Colonic mucosa (tissue), 4 donors: ENCODE results near the gene SMC5. TPM values are rescaled to one million over a fixed set of nuclear protein-coding genes. Genes with fewer than 3 reads are reported as not detected.
A peak's percentile ranks its signal among the peaks of the same experiment; 100 is the strongest.

ENCODE experiments used
- DNase-seq: peaks from one replicate; pipeline ENCODE4 v3.0.0-alpha.2; 2020
- H3K27ac ChIP-seq: fragments of 200-600 bp; one replicate; pipeline ENCODE4 v1.8.0; 2021
- H3K27me3 ChIP-seq: fragments of 200-600 bp; one replicate; pipeline ENCODE4 v1.8.0; 2021
- H3K36me3 ChIP-seq: fragments of 200-600 bp; one replicate; pipeline ENCODE4 v1.8.0; 2021
- H3K4me1 ChIP-seq: fragments of 200-600 bp; one replicate; pipeline ENCODE4 v1.8.0; 2021; ENCODE audit warnings: mild to moderate bottlenecking
- H3K4me3 ChIP-seq: fragments of 200-600 bp; one replicate; pipeline ENCODE4 v1.8.0; 2021
- H3K9ac ChIP-seq, 2 donors: one replicate each; pipeline ENCODE4 v1.7.0; 2013; ENCODE audit warnings: control low read depth in 2 of 2, low read depth in 2 of 2, low read length in 2 of 2
- H3K9me3 ChIP-seq: fragments of 200-600 bp; one replicate; pipeline ENCODE4 v1.8.0; 2021
- intact Hi-C: fragments of 100-400 bp; cut with DNase I; formaldehyde crosslinking; loops from one replicate; pipeline ENCODE4 v1.14.1; 2022
- total RNA-seq, 2 donors: library from RNA; stranded (reverse); fragmentation: NEBNext Ultra II Directional in 1 of 2; extraction: Animal tissue kit (Norgen Biotek cat#: 25700) in 1 of 2; gene quantifications; one replicate each; pipeline ENCODE4 v1.2.1, GENCODE V29; 2021
- TF ChIP-seq, protein P1 (sequence below): fragments of 200-600 bp; IDR thresholded peaks from one replicate; pipeline ENCODE4 v1.8.0; 2022; ENCODE audit warnings: antibody characterized with exemption, mild to moderate bottlenecking
- donor health status: healthy.
- donor health status: DM: no; HTN: no; CAD: no.
- donor health status: DM: no; HTN: no; CAD: no.

SMC5 gene
- total RNA-seq, 2 donors from 2014 or later, result 31.4 to 35.9 TPM

DNA sequence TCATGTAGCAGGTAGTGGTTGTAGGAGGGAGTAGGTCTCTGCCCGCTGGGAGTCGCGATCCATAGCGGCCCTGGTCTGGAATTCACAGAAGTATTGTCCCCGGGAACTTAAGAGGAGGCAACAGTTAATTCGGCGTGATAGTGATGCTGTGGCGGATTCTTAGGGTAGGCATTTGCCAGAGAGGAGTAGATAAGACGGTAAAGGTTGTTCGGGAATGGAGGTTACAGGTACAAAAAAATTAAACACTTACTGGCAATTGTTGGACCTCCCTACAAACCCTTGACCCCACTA is 679 bp downstream of the SMC5 start:
- Histone ChIP-seq H3K9me3 (no peaks in the 10 kb centered on the region), H3K27ac (peak overlapping the region; percentile 97), H3K27me3 (no peaks in the 10 kb centered on the region), H3K9ac (peak overlapping the region; percentile 93 to 98), H3K36me3 (no peaks in the 10 kb centered on the region), H3K4me1 (peaks cover 7% of the 10 kb centered on the region), H3K4me3 (peak overlapping the region; percentile 69)
- TF ChIP-seq, protein P1, sequence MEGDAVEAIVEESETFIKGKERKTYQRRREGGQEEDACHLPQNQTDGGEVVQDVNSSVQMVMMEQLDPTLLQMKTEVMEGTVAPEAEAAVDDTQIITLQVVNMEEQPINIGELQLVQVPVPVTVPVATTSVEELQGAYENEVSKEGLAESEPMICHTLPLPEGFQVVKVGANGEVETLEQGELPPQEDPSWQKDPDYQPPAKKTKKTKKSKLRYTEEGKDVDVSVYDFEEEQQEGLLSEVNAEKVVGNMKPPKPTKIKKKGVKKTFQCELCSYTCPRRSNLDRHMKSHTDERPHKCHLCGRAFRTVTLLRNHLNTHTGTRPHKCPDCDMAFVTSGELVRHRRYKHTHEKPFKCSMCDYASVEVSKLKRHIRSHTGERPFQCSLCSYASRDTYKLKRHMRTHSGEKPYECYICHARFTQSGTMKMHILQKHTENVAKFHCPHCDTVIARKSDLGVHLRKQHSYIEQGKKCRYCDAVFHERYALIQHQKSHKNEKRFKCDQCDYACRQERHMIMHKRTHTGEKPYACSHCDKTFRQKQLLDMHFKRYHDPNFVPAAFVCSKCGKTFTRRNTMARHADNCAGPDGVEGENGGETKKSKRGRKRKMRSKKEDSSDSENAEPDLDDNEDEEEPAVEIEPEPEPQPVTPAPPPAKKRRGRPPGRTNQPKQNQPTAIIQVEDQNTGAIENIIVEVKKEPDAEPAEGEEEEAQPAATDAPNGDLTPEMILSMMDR, result no peak
- DNase-seq, result no peak
- intact Hi-C loops, result loop anchor here (5.0 kb wide), 1 partner anchor 158 kb away; no protein-coding TSS in a partner anchor

DNA sequence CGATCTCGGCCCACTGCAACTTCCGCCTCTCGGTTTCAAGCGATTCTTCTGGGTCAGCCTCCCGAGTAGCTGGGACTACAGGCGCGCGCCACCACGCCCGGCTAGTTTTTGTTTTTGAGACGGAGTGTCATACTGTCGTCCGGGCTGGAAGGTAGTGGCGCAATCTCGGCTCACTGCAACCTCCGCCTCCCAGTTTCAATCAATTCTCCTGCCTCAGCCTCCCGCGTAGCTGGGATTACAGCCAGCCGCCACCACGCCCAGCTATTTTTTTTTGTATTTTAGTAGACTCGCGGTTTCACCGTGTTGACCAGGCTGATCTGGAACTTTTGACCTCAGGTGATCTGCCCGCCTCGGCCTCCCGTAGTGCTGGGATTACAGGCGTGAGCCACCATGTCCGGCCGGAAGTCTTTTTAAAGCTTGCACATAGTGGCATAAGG is 1.2 kb downstream of the SMC5 start:
- Histone ChIP-seq H3K36me3 (no peaks in the 10 kb centered on the region), H3K9ac (peak overlapping the region in 1 of 2 donors; percentile 98), H3K4me1 (peaks cover 7% of the 10 kb centered on the region), H3K27ac (peak overlapping the region; percentile 97), H3K9me3 (no peaks in the 10 kb centered on the region), H3K27me3 (no peaks in the 10 kb centered on the region), H3K4me3 (peak overlapping the region; percentile 69)
- TF ChIP-seq, protein P1, result no peak
- intact Hi-C loops, result no loop called here
- peak; percentile 41 for DNase-seq

DNA sequence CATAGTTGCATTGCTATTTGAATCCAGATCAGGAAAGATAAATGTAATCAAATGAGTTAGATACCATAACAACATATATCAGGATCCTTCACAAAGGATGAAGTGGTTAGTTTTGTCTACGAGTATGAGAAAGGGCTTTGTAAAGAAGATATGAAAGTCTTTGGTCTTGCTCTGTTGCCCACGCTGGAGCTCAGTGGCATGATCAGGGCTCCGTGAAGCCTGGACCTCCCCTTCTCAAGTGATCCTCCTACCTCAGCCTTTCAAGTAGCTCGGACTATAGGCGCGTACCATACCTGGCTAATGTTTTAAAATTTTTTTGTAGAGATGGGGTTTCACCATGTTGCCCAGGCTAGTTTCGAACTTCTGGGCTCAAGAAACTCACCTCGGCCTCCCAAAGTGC is 1.8 kb downstream of the SMC5 start:
- Histone ChIP-seq H3K4me3 (no peak overlapping the region), H3K4me1 (peaks cover 7% of the 10 kb centered on the region)
- DNase-seq, result no peak

DNA sequence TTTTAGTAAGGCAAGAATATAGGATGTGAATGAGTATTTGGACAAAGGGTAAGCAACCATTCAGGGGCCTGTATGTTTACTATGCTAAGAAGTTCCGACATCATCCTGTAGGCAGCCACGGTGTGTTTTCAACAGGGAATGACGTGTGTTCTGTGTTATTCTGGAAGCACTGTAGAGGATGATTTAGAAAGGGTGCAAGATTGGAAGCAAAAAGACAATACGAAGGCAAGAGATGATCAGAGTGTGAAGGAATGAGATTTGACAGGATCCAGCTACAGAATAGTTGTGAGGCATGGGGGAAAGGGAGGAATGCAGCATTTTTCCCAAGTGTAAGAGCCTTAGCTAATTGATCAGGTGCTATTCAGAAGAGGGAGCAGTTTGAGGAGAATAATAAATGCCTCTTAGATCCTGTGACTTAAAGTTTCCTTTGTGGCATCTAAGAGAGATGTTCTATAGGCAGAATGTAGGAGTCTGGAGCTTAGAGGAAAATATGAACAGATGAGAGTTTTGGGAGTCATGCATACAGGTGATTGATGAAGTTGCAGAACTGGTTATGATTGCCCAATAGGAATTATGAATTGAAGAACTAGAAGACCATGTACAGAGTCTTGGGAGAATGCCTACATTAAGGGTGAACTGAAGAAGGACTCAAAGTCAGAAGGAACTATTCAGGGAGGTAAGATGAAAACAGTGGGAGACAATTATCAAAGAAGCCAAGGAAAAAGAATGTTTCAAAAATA is 2.5 kb downstream of the SMC5 start:
- Histone ChIP-seq H3K27ac (no peak overlapping the region), H3K9me3 (no peaks in the 10 kb centered on the region), H3K9ac (no peak overlapping the region), H3K4me3 (no peak overlapping the region), H3K4me1 (peaks cover 7% of the 10 kb centered on the region), H3K36me3 (no peaks in the 10 kb centered on the region), H3K27me3 (no peaks in the 10 kb centered on the region)
- intact Hi-C loops, result no loop called here
- TF ChIP-seq, protein P1, result no peak
- DNase-seq, result no peak

More for the DNA sequence above, 1.8 kb downstream of the SMC5 start:
- TF ChIP-seq, protein P1, result no peak
- Histone ChIP-seq H3K27me3 (no peaks in the 10 kb centered on the region), H3K9me3 (no peaks in the 10 kb centered on the region), H3K27ac (no peak overlapping the region), H3K36me3 (no peaks in the 10 kb centered on the region), H3K9ac (no peak overlapping the region)
- intact Hi-C loops, result no loop called here

DNA sequence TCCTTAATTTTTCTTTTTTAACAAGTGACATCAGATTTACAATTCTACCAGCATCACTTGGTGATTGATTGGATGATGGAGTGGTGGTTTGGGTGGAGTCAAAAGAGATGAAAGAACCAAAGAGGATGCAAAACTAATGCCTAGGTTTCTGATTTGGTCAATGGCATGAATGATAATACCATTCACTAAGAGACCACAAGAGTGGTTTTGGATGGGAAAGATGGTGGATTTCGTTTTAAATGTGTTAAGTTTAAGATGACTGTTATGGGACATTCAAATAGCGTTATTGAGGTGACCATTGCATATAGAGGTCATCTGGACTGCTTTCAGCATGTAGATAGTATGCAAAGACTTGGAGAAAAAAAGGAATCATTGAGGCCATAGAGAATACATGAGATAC is 3.6 kb downstream of the SMC5 start:
- no peak for DNase-seq
- Histone ChIP-seq H3K9me3 (no peaks in the 10 kb centered on the region), H3K4me1 (peaks cover 7% of the 10 kb centered on the region), H3K4me3 (no peak overlapping the region), H3K27ac (no peak overlapping the region), H3K27me3 (no peaks in the 10 kb centered on the region), H3K36me3 (no peaks in the 10 kb centered on the region), H3K9ac (no peak overlapping the region)
- TF ChIP-seq, protein P1, result no peak
- intact Hi-C loops, result no loop called here
